Measurements from ENCODE around the gene HIVEP1. TPM values are rescaled to one million over a fixed set of nuclear protein-coding genes. Genes with fewer than 3 reads are reported as not detected.

The HIVEP1 gene
- total RNA-seq, 1 experiment from 2014 or later = 11.1 TPM

DNA sequence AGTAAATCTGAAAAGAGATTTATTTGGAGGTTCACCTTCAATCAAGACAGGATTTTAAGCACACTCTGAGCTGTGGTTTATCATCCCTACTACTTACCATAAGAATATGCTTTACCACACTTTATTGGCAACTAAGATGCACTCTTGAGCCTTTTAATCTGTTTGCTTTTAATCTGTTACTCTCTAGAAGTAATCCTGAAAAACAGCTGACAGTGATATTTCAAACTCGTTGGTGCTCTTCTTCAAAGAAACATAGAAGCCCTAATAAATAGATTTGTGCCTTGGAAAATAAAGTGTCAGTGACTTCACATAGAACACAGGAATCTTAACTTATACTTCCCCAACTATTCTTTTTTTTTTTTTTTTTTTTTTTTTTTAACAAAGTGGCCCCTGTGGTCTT lies 102.9 kb downstream of the HIVEP1 start:
- Histone ChIP-seq H3K27ac (no peak overlapping the region), H3K27me3 (no peaks in the 10 kb centered on the region), H3K4me3 (no peak overlapping the region), H3K4me1 (no peaks in the 10 kb centered on the region), H3K36me3 (no peaks in the 10 kb centered on the region; the same call in 1 of the 2 replicates), H3K9me3 (replicated peaks) (no peaks in the 10 kb centered on the region)
- DNase-seq = no peak

DNA sequence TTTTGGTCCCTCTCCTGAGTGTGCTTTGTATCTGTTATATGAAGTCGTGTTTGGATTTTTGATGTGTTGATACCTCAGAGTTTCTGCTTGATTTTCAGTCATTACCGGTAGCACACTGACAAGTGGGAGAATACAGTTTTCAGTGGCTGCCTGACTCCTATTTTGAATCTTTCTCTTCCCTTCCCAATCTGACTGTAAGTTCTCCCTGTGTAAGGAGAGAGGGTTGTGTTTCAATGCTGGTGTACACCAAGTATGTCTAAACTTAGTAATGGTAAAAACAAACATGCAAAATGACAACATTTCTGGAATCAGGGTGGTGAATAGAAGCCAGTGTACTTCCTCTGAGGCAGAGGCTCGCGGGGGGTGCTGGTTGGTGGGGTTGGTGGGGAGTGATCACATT lies 103.4 kb downstream of the HIVEP1 start:
- H3K4me1 ChIP-seq = no peaks in the 10 kb centered on the region
- H3K27ac ChIP-seq = no peak overlapping the region
- H3K27me3 ChIP-seq = no peaks in the 10 kb centered on the region
- H3K9me3 ChIP-seq (replicated peaks) = no peaks in the 10 kb centered on the region
- no peak for DNase-seq
- H3K36me3 ChIP-seq = peaks cover 3% of the 10 kb centered on the region; the same call in 1 of the 2 replicates
- H3K4me3 ChIP-seq = no peak overlapping the region

DNA sequence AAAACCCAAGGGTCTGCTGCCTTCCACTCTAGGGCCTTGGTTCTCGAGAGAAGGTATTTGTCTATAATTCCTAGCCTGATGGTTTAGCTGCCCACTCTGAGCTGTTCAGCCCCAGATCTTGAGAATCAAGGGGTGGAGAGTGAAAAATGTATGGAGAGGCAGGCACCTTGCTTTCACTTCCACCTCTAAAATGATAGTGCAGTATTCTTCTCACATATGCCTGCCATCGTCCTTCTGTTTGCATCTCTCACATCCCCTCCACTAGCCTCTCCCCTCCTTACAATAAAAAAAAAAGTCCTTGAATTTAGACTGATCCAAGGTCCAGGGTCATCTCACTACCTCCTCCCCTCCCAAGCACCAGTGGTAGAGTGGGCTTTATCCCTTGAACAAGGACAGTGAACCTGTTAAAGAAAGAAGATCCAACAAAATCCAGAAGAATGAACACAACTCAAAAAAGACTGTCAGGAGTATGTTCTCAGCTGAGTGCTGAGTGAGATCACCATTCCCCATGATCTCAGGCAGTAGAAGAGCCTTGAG lies 104.2 kb downstream of the HIVEP1 start:
- Histone ChIP-seq H3K9me3 (replicated peaks) (no peaks in the 10 kb centered on the region), H3K27ac (no peak overlapping the region), H3K27me3 (no peaks in the 10 kb centered on the region), H3K36me3 (peaks cover 3% of the 10 kb centered on the region; the same call in 1 of the 2 replicates), H3K4me3 (no peak overlapping the region), H3K4me1 (no peaks in the 10 kb centered on the region)
- no peak for DNase-seq

DNA sequence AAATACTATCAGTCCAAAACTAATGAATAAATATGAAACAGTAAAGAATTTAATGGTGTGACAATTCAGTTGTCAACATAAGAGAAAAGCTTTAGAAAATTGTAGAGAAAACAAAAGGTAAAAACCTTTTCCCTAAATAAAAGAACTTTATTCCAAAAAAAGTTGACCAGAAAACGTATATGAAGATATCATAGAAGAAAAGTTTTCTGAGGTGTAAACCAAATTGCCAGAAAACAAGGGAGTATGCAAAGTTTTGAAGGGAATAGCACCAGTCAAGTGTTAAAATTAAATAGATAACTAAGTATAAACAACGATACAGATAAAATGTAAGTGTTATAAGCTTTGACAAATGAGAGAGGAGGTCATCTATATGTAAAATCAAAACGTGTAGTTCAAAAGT lies 104.9 kb downstream of the HIVEP1 start:
- Histone ChIP-seq H3K27ac (no peak overlapping the region), H3K4me3 (no peak overlapping the region), H3K4me1 (no peaks in the 10 kb centered on the region), H3K9me3 (replicated peaks) (no peaks in the 10 kb centered on the region), H3K27me3 (no peaks in the 10 kb centered on the region), H3K36me3 (peaks cover 3% of the 10 kb centered on the region; the same call in 1 of the 2 replicates)
- no peak for DNase-seq

DNA sequence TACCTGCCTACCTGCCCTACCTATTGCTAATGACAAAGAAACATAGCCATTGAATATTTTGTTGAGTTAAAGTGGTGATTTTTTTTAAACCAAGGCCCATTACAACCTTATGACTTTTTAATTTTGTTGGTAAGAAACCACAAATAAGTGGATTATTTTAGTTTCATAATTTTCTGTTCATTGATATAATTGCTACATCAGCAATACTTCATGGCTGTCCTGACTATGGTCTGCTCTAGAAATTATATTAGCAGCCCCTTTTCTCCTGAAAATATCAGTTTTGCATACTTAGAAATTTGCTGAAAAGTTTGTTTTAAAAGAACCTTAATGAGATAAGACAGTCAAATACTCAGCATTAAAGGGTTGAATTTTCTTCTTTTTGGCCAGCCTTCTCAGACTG lies 106.5 kb downstream of the HIVEP1 start:
- peaks cover 3% of the 10 kb centered on the region; the same call in 1 of the 2 replicates for H3K36me3 ChIP-seq
- H3K4me3 ChIP-seq = no peak overlapping the region
- no peak overlapping the region for H3K27ac ChIP-seq
- no peak for DNase-seq
- no peaks in the 10 kb centered on the region for H3K4me1 ChIP-seq
- no peaks in the 10 kb centered on the region for H3K27me3 ChIP-seq
- no peaks in the 10 kb centered on the region for H3K9me3 ChIP-seq (replicated peaks)

DNA sequence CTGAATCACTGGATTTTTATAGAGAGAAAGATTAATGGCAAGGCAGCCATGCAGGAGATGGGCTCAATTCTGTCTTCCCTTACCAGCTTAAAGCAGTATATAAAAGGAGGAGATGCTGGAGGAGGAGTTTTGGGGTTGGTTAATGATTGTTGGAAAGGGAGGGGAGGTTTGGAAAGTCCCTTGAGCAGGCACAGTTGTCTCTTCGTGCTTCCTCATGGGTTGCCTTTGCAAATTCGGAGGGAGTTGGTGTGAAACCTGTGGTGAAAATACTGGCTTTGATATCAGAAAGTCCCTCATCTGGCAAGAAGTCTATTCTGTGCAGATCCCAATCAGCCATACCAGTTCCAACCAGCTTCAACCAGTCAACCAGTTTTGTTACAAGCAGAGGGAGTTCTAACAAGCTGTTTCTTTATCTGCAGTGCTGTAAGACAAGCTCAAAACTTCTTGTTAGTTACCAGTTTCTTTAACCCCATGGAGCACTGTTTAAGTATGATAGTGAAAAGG lies 107.0 kb downstream of the HIVEP1 start:
- Histone ChIP-seq H3K4me1 (no peaks in the 10 kb centered on the region), H3K9me3 (replicated peaks) (no peaks in the 10 kb centered on the region), H3K4me3 (no peak overlapping the region), H3K36me3 (peaks cover 3% of the 10 kb centered on the region; the same call in 1 of the 2 replicates), H3K27me3 (no peaks in the 10 kb centered on the region), H3K27ac (no peak overlapping the region)
- DNase-seq = no peak

DNA sequence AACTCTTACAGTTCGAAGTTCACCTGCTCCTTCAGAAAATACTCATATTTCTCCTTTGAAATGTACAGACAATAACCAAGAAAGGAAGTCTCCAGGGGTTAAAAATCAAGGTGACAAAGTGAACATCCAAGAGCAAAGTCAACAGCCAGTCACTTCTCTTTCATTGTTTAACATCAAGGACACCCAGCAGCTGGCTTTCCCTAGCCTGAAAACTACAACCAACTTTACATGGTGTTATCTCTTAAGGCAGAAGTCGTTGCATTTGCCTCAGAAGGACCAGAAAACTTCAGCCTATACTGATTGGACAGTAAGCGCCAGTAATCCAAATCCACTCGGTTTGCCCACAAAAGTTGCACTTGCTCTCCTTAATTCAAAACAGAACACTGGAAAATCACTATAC lies 113.3 kb downstream of the HIVEP1 start:
- Histone ChIP-seq H3K9me3 (replicated peaks) (no peaks in the 10 kb centered on the region), H3K27me3 (no peaks in the 10 kb centered on the region), H3K4me3 (no peak overlapping the region), H3K27ac (no peak overlapping the region), H3K36me3 (no peaks in the 10 kb centered on the region), H3K4me1 (no peaks in the 10 kb centered on the region)
- DNase-seq = no peak

DNA sequence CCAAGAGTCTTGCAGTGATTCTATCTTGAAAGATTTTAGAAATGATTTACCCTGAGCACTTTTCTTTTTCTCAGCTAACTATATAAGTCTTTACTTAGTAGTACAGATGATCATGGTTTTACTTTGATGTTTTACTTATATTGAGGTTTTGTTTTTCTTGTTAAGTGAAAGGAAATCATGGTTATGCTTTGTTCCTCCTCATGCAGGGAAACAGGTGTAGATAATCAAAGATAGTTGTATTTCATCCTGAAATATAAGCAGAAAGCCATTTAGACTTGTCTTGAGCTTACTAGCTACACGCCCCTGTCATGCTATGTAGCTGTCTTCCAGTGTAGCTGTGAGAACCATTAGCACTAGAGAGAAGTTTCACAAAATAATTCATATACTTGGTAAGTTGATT lies 113.9 kb downstream of the HIVEP1 start:
- H3K4me3 ChIP-seq = no peak overlapping the region
- H3K4me1 ChIP-seq = no peaks in the 10 kb centered on the region
- DNase-seq = no peak
- H3K9me3 ChIP-seq (replicated peaks) = no peaks in the 10 kb centered on the region
- no peak overlapping the region for H3K27ac ChIP-seq
- H3K27me3 ChIP-seq = no peaks in the 10 kb centered on the region
- H3K36me3 ChIP-seq = no peaks in the 10 kb centered on the region

DNA sequence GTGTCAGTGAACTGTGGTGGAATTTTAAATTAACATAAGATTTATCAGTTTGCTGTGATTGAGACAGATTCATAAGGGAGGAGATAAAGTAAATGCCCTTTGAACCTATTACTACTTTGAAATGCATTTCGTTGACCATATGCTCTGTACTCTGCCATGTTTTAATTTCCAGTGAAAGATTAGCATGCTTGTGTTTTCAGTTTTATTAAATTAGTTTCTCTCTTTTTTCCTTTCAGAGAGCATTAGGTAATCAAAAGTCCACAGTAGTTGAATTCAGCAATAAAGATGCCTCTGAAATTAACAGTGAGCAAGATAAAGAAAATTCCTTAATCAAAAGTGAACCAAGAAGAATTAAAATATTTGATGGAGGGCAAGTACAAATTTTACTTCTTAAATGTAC lies 117.4 kb downstream of the HIVEP1 start:
- Histone ChIP-seq H3K4me3 (no peak overlapping the region), H3K9me3 (replicated peaks) (no peaks in the 10 kb centered on the region)

DNA sequence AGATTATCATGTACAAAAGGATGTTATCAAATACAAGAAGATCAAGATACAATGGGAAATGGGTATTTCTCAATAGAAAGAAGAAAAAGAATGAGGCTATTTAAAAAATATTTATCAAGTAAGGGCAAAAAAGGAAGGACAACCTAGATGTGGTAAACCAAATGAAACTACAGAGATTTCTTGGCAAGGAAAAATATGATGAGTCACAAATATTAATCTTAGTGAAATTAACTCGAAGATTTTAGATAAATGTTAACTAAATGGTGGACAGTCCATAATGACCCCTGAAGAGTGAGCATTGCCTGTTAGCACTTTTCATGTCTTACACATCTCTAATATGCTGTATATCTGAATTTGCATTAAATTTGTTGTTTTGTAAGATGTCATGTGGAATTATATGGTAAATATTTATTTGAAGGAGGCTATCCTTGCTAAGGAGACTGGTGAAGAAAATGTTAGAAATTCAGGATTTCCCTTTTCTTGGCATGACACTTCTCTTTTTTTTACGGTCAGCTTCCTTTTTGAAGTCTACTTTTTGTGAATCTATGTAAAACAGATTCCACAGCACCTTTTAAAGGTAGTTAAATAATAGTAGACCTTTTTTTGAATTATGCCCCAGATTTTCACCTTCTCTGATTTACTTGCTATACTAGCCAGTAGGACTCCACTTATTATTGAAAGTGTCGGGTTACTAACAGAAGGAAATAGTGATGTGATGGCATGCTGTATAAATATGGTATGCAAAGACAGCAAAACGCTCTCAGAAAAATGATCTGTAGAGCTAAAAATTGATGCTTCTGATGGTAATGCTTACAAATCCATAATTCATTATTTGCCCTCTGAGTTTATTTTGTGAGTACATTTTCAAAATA lies 120.5 kb downstream of the HIVEP1 start:
- Histone ChIP-seq H3K9me3 (replicated peaks) (no peaks in the 10 kb centered on the region), H3K4me1 (peaks cover 11% of the 10 kb centered on the region; the same call in 1 of the 2 replicates), H3K27me3 (no peaks in the 10 kb centered on the region), H3K27ac (no peak overlapping the region), H3K4me3 (no peak overlapping the region), H3K36me3 (no peaks in the 10 kb centered on the region)
- DNase-seq = no peak

More for the DNA sequence above, 117.4 kb downstream of the HIVEP1 start:
- no peak for DNase-seq
- H3K4me1 ChIP-seq = peaks cover 6% of the 10 kb centered on the region; the same call in 1 of the 2 replicates
- no peak overlapping the region for H3K27ac ChIP-seq
- H3K27me3 ChIP-seq = no peaks in the 10 kb centered on the region
- no peaks in the 10 kb centered on the region for H3K36me3 ChIP-seq

DNA sequence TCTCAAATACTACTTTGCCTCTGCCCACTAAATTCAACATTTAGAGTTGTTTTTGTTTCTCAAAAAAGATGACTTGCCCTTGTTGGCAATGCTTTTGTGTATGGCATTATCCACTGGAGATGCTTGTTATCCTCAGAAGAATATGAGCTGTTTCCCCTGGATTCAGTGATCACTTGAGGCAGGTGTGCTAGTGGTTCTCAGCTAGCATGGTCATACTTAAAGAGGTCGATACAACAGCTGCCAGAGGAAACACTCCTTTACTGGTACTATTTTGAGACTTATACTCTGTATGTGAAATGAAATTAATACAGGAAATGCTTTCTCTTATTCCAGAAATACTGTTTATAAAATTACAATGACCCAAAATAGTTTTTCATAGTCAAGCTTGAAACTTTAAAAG lies 122.5 kb downstream of the HIVEP1 start:
- no peaks in the 10 kb centered on the region for H3K9me3 ChIP-seq (replicated peaks)
- no peaks in the 10 kb centered on the region for H3K27me3 ChIP-seq
- DNase-seq = peak; percentile 13 to 57

DNA sequence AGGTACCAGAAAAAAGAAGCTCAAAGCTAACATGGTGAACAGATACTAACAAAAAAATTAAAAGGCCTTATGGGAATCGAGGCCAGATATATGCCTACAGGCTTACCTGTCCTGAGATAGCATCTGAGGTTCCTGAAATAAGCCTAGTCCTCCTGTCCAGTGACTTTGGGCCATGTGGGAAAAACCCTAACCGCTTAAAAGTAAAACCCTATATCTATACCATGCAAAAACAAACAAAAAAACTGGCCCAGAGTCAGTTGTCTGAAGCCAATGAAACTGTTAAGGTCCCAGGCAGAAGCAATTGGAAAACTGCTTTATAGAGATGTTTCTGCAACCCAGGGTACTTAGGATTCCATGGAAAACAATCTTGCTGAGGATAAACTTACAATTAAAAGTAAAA lies 122.9 kb downstream of the HIVEP1 start:
- no peaks in the 10 kb centered on the region for H3K27me3 ChIP-seq
- no peak overlapping the region for H3K4me3 ChIP-seq
- H3K36me3 ChIP-seq = no peaks in the 10 kb centered on the region; the same call in 1 of the 2 replicates
- no peak for DNase-seq
- peaks cover 11% of the 10 kb centered on the region; the same call in 1 of the 2 replicates for H3K4me1 ChIP-seq
- 0 out of 2 replicates have a peak overlapping the region, but pooled peaks have one; percentile 22 for H3K27ac ChIP-seq
- no peaks in the 10 kb centered on the region for H3K9me3 ChIP-seq (replicated peaks)

More for the DNA sequence above, 122.5 kb downstream of the HIVEP1 start:
- 0 out of 2 replicates have a peak overlapping the region, but pooled peaks have one; percentile 22 for H3K27ac ChIP-seq
- H3K4me3 ChIP-seq = no peak overlapping the region
- peaks cover 11% of the 10 kb centered on the region; the same call in 1 of the 2 replicates for H3K4me1 ChIP-seq
- no peaks in the 10 kb centered on the region; the same call in 1 of the 2 replicates for H3K36me3 ChIP-seq

DNA sequence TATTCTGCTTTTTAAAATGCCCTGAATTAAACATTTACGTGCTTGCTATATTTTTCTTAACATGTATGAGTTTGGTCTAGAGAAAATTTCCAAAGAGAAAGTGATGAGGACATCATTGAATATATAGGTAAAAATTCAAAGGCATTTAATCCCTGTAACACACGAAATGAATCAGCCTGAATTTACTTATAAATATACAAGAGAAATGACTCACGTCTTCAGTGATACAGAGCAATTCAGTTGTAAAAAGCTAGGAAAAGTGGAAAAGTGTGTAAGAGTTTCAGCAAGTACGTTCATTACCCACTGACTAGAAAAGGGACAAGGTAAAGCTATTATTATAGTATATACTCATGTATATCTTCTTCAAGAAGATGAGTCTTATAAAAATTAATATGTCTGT lies 124.8 kb downstream of the HIVEP1 start:
- H3K36me3 ChIP-seq = no peaks in the 10 kb centered on the region; the same call in 1 of the 2 replicates
- H3K27me3 ChIP-seq = no peaks in the 10 kb centered on the region
- H3K27ac ChIP-seq = no peak overlapping the region
- no peaks in the 10 kb centered on the region for H3K9me3 ChIP-seq (replicated peaks)
- no peak overlapping the region for H3K4me3 ChIP-seq
- no peak for DNase-seq
- peaks cover 11% of the 10 kb centered on the region; the same call in 1 of the 2 replicates for H3K4me1 ChIP-seq

DNA sequence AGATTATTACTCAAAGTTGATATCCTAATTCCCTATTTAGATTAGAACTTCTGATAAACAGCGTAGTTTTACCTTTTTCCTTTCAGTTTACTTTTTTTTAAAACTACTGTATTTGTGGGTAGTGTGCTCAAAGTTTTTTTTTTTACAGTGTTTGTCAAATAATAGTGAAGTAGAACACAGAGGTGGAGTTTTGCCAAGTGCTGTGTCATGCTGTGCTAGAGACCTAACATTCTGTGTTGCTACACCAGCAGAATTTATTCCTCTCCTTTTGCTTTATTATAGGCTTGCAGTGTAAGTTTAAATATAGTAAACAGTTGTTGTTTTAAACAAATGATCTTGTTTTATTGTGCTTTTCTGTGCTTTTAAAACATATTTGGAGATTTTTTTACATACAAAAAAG lies 125.4 kb downstream of the HIVEP1 start:
- no peak for DNase-seq
- H3K27ac ChIP-seq = no peak overlapping the region

DNA sequence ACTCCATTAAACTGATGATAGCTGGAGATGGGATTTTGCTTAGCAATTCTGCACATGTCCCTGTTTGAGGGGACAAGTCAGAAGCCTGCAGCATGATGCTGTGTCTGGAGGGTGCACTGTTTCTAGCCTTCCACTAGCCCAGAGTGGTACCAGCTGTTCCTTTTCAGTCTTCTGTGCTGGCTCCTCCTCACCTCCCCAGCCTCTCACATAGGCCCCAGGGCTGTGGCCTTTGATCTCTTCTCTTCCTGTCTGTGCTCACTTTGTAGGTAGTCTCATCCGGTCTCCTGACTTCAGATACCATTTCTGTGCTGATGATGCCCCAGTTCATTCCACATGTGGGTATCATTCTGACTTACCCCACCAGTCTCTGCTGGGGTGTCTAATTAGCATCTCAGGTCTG lies 126.3 kb downstream of the HIVEP1 start:
- H3K9me3 ChIP-seq (replicated peaks) = no peaks in the 10 kb centered on the region
- H3K36me3 ChIP-seq = no peaks in the 10 kb centered on the region; the same call in 1 of the 2 replicates
- H3K27ac ChIP-seq = no peak overlapping the region
- H3K4me1 ChIP-seq = peaks cover 11% of the 10 kb centered on the region; the same call in 1 of the 2 replicates
- peak in 1 of 2 experiments; percentile 22 for DNase-seq
- H3K27me3 ChIP-seq = no peaks in the 10 kb centered on the region
- no peak overlapping the region for H3K4me3 ChIP-seq

More for the DNA sequence above, 125.4 kb downstream of the HIVEP1 start:
- Histone ChIP-seq H3K27me3 (no peaks in the 10 kb centered on the region), H3K9me3 (replicated peaks) (no peaks in the 10 kb centered on the region), H3K4me1 (peaks cover 11% of the 10 kb centered on the region; the same call in 1 of the 2 replicates), H3K4me3 (no peak overlapping the region), H3K36me3 (no peaks in the 10 kb centered on the region; the same call in 1 of the 2 replicates)
